Hepatocyte (in vitro differentiated cells): ENCODE results near the gene HIP1.

ENCODE experiments used
- EZH2 ChIP-seq: fragments of 200-600 bp; sonication (generic); IDR thresholded peaks from 2 replicates; pipeline ENCODE4 v1.6.1; 2016; ENCODE audit warnings: antibody characterized with exemption, mild to moderate bottlenecking, borderline replicate concordance
- EZH2phosphoT487 ChIP-seq: fragments of 200-600 bp; sonication (generic); IDR thresholded peaks from one replicate; pipeline ENCODE4 v1.6.1; 2018; ENCODE audit warnings: antibody characterized with exemption, mild to moderate bottlenecking, low read depth, moderate library complexity; ENCODE audit not compliant: unreplicated experiment, severe bottlenecking
- TF ChIP-seq, protein P1 (sequence below): fragments of 200-600 bp; sonication (generic); IDR thresholded peaks from 2 replicates; pipeline ENCODE4 v1.5.1; 2016; ENCODE audit warnings: antibody characterized with exemption, mild to moderate bottlenecking; ENCODE audit not compliant: poor library complexity

- TF ChIP-seq, protein P1, sequence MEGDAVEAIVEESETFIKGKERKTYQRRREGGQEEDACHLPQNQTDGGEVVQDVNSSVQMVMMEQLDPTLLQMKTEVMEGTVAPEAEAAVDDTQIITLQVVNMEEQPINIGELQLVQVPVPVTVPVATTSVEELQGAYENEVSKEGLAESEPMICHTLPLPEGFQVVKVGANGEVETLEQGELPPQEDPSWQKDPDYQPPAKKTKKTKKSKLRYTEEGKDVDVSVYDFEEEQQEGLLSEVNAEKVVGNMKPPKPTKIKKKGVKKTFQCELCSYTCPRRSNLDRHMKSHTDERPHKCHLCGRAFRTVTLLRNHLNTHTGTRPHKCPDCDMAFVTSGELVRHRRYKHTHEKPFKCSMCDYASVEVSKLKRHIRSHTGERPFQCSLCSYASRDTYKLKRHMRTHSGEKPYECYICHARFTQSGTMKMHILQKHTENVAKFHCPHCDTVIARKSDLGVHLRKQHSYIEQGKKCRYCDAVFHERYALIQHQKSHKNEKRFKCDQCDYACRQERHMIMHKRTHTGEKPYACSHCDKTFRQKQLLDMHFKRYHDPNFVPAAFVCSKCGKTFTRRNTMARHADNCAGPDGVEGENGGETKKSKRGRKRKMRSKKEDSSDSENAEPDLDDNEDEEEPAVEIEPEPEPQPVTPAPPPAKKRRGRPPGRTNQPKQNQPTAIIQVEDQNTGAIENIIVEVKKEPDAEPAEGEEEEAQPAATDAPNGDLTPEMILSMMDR = no peak
- TF ChIP-seq EZH2 = no peak
- TF ChIP-seq EZH2phosphoT487 = no peak
Observed at GRCh38 chr7:75578081-75578480, 160.7 kb downstream of the HIP1 start.
